Fibroblast of skin of right quadriceps (primary cell): Measurements from ENCODE around the gene CCDC102A.

Source experiments
- DNase-seq: peaks from one replicate; pipeline ENCODE4 v3.0.0-alpha.2; 2013

Gene CCDC102A

DNA sequence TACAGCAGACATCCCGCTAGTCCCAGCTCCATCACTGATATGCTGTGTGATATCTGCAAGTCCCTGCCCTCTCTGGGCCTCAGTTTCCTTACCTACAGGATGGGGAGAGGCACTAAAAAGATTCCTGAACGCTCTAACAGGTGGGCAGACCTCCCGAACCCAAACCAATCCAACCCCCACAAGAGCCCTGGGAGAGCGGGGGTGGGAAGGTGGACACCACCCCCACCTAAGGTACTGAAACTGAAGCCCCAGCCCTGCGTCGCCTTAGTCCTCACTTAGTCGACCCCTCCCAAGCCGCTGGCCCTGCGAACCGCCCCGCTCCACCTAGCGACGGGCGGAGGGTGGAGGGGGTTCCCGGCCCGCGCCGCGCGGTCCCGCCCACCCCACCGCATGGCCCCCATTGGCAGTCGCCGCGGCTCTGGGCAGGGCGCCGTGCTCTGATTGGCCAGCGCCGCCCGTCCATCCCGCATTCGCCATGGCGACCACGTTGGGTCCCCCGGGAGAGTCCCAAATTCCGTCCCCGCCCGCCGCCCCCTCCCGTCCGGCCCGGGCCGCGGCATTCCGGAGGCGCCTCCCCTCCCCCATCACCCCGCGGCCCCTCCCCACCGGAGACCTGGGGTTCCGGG lies 578 bp downstream of the CCDC102A start:
- DNase-seq, result peak; percentile 89

DNA sequence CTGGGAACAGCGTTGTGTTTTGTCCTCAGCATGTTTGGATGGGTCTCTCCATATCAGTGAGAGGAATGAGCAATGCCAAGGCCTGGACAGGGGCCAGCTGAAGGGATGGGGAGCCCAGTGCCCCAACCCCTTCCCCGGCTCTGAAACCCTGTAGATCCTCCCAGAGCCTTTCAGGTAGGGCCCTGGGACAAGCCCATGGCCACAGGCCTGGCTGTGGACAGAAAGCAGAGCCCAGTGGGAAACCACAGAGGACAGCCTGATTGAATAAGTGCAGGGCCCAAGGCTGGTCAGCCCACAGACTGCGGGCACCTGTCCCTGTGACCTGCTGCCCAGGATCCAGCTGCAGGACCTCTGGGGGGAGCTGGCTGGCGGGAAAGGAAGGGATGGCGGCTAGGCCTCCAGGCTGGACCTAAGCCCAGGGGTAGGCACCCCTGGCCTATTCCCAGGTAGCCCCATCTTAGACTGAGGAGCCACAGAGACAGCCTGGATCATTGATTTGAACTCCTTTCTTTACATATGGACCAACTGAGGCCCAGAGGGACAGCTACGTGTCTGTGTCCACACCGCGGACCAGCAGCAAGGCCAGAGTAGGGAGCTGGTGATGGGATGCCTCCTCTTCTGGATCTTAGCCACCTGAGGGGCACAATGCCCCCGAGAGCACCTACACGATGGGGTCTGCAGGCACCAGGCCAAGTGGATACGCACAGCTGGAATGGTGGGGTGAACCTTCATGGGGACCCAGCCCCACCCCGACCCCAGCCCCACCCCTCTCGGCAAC lies 1.3 kb downstream of the CCDC102A start:
- DNase-seq, result no peak

GRCh38 chr16:57534337-57534880 lies 2.0 kb downstream of the CCDC102A start:
- DNase-seq, result no peak

- DNase-seq, result no peak
Observed at GRCh38 chr16:57533431-57534336, 2.7 kb downstream of the CCDC102A start.

DNA sequence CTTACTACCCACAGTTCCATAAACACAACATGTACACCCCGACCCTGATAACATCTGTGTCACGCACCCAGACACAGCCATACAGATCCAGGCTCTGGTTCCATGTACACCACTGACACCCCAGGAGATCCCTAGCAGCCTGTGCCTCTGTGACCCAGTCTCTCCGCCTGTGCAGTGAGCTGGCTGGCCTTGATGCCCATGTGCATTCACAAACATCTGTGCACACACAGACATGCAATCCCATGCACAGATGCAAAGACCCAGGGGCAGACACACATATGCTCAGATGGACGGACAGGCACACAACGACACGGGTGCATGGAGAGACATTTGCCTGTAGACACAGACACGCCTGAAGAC lies 4.1 kb downstream of the CCDC102A start:
- DNase-seq, result no peak

DNA sequence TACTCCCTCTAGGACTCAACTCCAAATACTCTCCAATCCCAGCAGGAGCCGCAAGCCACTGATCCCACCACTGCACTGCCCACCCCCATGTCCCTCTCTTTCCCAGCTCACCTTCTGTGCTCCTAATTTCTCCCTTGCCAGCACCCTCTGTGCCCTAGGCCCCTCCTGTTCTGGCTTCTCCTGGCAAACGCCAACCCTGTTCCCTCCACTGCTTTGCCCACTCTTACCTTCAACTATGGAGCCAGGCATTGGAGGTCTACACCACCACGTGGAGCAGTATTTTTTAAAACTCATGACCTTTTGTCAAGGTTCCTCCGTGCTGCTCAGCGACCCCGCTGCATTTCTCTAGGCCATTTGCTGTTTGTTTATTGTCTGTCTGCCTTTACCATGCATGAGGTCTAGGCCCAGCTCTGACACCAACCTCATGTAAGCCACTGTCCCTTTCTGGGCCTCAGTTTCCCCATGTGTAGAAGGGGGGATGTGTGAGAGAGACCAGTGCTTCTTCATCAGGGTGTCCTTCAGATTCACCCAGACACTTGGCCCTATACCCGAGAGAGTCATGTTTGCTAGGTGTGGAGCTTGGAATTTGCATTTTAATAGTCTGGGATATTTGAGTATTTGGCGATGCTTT lies 4.6 kb downstream of the CCDC102A start:
- no peak for DNase-seq

DNA sequence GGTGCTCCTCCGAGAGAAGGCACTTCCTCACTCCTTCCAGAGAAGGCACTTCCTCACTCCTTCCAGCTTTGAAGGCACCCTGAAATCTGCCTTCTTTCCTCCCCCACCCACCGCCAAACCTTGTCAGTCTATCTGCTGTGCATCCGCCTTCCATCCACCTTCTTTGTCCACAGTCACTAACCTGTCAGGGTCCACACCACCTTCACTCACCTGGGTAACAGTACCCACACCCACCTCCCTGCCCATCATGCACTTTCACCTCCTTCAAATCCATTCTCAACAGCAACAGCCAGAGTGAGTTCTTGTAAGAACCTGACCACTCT lies 5.2 kb downstream of the CCDC102A start:
- no peak for DNase-seq

DNA sequence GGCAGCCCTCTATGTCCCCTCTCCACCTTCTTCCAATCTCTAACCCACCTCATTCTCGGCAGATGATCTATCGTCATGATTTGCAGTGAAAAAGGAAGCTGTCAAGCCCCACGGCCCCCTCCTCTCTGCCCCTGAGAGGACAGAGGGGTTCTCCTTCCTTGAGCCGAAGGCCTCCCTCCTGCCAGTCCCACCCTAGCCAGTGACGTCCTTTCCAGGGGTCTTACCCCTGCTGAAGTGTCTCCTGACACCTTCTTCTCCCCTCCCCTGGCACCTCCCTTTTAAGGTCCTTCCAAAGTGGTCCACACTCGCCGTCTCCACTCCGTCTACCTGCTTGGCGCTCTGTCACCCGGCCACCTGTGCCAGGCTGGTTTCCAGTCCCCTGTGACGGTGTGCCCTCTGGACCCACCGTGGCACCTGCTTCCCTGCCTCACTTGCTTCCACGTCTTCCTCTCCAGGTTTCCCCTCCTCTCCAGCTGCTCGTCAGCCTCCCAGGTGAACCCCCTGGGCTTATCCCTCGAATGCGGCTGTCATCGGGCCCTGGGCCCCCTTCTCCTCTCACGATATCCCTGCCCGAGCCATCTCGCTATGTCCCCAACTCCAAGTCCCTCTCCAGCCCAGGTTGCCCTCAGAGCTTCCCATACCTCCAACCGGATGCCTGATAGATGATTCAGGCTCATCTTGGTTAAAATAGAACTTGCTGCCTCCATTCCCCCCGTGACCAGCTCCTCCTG lies 5.7 kb downstream of the CCDC102A start:
- no peak for DNase-seq

DNA sequence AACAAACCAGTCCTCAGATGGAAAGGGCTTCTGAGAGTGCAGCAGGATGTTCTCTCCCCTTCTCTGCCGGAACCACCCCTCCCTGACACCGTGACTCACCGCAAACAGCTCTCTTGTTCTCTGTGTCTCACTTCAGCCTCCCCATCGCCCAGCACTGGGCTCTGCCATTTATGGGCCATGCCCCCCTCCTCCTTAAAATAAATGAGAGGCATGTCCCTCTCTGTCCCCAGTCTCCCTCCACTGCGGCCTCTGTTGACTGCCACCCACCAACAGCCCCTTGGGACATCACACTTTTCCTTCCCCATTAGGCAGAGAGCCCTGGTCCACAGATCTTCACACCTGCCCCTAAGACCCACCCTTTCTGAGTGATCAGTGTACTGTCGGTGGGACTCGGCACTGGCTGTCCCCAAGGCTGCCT lies 6.3 kb downstream of the CCDC102A start:
- peak; percentile 66 for DNase-seq

GRCh38 chr16:57529391-57530103 lies 6.8 kb downstream of the CCDC102A start:
- no peak for DNase-seq

DNA sequence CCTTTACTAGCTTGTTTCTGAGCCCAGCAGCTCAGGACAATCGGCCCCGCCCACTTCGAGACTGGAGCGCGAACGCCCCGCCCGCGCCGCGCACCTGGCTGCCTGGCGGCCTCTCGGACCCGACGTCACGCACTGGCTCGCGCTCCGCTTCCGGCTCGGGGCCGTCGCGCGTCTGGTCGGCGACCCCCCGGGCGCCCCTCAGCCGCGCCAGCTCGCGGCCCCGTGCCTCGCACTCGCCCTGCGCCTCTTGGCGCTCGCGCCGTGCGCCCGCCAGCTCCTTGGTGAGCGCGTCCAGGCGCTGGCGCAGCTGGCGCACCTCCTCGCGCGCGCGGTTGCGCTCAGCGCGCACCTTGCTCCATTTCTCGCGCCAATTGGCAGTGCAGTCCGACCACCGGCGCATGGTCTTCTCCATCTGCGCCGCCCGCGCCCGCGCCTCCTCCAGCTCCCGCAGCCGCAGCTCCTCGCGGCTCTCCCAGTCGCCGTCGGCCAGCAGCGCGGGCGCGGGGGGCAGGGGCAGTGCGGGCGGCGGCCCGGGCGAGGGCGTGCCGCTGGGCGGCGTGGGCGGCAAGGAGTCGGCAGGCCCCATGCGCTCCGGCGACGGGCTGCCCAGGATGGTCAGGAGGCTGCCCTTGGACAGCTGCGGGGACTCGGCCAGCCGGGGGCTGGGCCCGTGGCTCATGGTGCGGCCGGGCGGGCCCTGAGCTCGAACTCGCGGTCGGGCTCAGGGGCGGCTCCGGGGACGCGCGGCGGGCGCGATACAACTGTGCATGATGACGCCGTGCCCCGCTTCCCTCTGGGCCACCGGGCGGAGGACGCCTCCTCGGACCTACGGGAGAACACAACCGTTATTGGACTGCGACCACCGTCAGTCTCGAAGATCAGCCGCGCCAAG lies 7.6 kb downstream of the CCDC102A start:
- no peak for DNase-seq

DNA sequence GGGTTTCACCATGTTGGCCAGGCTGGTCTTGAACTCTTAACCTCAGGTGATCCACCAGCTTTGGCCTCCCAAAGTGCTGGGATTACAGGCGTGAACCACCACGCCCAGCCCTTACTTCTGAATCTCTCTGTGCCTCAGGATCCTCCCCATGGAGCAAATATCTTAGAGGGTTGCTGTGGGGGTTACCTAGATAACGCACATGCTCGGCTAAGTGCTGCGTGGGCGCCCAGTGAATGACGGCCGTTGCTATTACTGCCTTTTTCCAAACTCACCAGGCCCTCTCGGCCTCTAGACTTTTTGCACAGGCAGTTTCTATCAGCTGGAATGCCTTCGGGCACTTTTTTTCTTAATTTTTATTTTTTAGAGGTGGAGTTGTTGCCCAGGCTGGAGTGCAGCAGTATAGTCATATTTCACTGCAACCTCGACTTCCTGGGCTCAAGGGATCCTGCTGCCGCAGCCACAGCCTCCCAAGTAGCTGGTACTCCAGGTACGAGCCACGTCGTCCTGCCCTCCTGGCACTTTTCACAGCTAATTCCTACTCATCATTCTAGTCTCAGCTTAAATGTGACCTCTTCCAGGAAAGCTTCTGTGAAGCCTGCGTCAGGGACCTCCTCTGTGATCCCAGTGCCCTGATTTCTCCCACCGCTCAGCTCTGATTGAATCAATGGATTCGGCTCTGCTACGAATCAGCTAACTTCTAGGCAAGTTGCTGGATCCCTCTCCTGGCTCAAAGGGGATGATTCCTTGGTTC lies 8.6 kb downstream of the CCDC102A start:
- no peak for DNase-seq

- DNase-seq, result no peak
Observed at GRCh38 chr16:57527027-57527426, 9.3 kb downstream of the CCDC102A start.

DNA sequence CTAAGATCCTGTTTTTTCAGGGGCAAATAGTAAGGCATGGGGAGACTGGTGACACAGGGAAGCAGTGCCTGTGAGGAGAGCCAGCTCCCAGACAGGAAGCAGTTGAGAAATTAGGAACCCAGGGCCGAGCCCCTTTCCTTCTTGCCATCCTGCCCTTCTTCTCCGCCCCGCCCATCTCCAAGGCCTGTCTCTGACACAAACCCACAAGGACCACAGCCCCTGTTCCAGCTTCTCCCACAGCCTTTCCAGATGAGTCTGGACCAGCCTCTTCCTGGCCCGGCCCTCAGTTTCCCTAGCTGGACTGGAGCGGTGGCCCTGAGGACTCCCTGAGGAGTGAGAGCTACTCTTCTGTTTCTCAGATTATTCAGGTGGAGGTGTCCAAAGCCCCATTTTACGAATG lies 9.9 kb downstream of the CCDC102A start:
- DNase-seq, result no peak

DNA sequence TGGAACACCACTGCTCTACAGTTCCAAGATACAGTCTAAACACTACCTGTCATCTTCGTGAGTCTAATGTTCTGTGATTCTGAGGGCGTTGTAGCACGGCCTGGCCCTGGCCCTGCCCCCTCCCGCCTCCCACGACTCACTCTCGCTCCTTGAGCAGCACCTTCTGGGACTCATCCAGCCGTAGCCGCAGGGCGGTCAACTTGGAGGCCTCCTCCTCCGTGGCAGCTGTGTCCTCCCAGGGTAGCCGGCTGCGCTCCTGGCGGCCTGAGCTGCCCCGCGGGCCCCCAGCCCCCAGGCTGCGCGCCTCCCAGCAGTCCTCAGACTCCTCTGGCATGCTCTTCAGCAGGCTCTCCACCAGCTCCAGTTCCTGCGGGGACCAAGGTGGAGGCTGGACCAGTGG lies 10.6 kb downstream of the CCDC102A start:
- DNase-seq, result no peak

- DNase-seq, result no peak
Observed at GRCh38 chr16:57522960-57523359, 13.4 kb downstream of the CCDC102A start.

GRCh38 chr16:57519796-57520360 lies 16.5 kb downstream of the CCDC102A start:
- peak; percentile 55 for DNase-seq

GRCh38 chr16:57518922-57519321 lies 17.4 kb downstream of the CCDC102A start:
- DNase-seq, result no peak

- no peak for DNase-seq
Observed at GRCh38 chr16:57518520-57518919, 17.9 kb downstream of the CCDC102A start.
